SK-N-MC (cell line): Measurements from ENCODE around the gene SFTPA1.
"Not testable (repeated sequence)": the region's sequence is repeated elsewhere in the genome, so short reads cannot be mapped to it uniquely, and the experiment has no call there.

Source experiments
- DNase-seq: peaks from one replicate; pipeline ENCODE4 v3.0.0-alpha.2; 2011; ENCODE audit warnings: low read depth, low spot score
- H3K27ac ChIP-seq: fragments of 200-600 bp; sonication (generic); 2 replicates; pipeline ENCODE4 v1.5.1; 2016; ENCODE audit warnings: mixed run types
- H3K36me3 ChIP-seq: fragments of 200-600 bp; sonication (generic); 2 replicates; pipeline ENCODE4 v1.6.1; 2017; ENCODE audit warnings: antibody characterized with exemption, low read length, mixed read lengths; ENCODE audit not compliant: insufficient read depth
- H3K4me3 ChIP-seq: fragments of 200-600 bp; sonication (generic); 2 replicates; pipeline ENCODE4 v1.5.1; 2016
- H3K9ac ChIP-seq: fragments of 200-600 bp; sonication (generic); 2 replicates; pipeline ENCODE4 v1.8.0; 2017; ENCODE audit warnings: mixed run types, mixed read lengths; ENCODE audit not compliant: insufficient read length
- H3K9me3 ChIP-seq: fragments of 200-600 bp; sonication (generic); 2 replicates; pipeline ENCODE4 v1.6.1; 2017; ENCODE audit warnings: low read depth, mild to moderate bottlenecking, antibody characterized with exemption, low read length, moderate library complexity, mixed read lengths
- EZH2 ChIP-seq: fragments of 200-600 bp; sonication (generic); IDR thresholded peaks from one replicate; pipeline ENCODE4 v1.6.1; 2017; ENCODE audit warnings: antibody characterized with exemption
- FOXP2 ChIP-seq: optimal IDR thresholded peaks from 2 replicates; pipeline ENCODE3; 2011; ENCODE audit warnings: mild to moderate bottlenecking, moderate library complexity; ENCODE audit not compliant: insufficient read depth; ENCODE audit errors: extremely low read length, control extremely low read depth
- POLR2AphosphoS5 ChIP-seq: IDR thresholded peaks from 2 replicates; pipeline ENCODE4 v1.6.1; 2012; ENCODE audit warnings: mild to moderate bottlenecking, low read depth, low read length, borderline replicate concordance

Gene SFTPA1

DNA sequence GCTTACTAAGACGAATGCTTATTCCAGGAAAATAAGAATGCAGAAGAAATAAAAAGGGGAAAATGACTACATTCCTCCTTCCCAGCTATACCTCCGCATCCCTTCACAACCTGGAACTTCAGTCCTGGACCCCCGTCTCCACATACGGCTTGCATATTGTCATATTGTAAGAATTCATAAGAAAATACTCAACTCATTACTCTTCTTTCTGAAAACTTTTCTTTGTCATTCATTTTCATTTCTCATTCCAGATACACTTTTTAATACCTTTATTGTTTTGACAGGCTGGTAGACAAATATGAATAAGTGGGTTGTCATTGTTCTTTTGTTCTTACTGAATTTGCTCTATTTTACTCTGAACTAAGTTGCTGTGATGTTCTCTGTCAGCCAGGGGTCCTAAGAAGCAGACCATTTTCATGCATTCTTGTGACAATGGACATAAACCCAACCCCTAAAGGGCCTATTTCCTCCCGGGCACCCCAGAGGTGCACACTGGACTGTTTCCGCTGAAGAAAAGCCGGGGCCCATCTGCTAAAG is 27.2 kb upstream of the SFTPA1 start:
- TF ChIP-seq POLR2AphosphoS5 (no peak), EZH2 (no peak), FOXP2 (no peak)
- no peak overlapping the region for H3K9ac ChIP-seq
- H3K9me3 ChIP-seq, result no peaks in the 10 kb centered on the region
- H3K36me3 ChIP-seq, result no peaks in the 10 kb centered on the region
- no peak overlapping the region for H3K4me3 ChIP-seq
- no peak overlapping the region for H3K27ac ChIP-seq
- no peak for DNase-seq

DNA sequence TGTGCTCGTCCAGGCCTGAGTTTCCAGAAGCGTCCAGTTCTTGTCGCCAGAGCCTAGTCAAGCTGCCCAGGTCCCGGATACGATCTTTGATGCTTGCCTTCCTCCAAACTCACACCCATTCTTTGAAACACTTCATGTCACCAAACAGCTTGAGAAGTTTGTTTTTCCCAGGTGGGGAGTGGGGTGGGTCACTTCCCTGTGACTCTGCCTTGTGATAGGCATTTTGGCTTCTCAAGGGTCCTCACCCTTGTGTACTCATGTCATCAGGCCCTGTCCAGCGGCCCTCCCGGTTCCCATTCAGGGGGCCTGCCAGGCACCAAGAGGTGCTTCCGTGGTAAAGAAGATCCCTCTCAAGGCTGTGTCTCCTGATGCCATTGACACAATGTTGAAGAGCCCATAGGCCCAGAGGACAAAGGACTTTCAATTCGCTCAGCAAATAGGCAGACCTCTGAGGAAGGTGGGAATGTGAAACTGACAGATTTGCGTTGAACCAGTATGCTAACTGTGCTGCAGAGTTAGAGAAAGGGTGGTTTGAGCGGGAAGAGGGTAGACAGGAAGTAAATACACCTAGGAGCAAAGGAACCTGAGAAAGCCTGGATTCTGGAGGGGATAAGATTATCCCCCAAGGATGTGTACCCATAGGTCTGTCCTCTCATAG is 24.7 kb upstream of the SFTPA1 start:
- no peak overlapping the region for H3K9ac ChIP-seq
- H3K9me3 ChIP-seq, result no peaks in the 10 kb centered on the region
- no peak for TF ChIP-seq EZH2
- no peak for DNase-seq
- no peak overlapping the region for H3K27ac ChIP-seq
- H3K36me3 ChIP-seq, result no peaks in the 10 kb centered on the region
- H3K4me3 ChIP-seq, result no peak overlapping the region

DNA sequence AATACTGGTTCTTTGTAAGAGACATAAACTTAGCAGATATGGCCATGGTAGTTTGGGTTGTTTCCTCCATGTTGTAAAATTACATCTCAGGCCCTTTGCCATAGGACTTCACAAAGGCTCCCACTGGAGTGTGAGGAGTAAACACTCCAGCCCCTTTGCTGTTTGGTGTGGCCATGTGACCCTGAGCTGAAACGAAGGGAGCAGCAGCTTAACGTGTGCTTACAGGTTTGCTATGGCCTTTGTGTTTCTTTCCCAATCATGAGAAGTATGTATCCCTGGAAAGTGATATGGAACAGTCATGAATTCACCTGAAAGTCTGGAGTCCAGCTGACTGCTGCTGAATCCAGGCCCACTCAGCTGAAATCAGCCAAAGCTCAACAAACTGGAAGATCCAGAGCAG is 23.8 kb upstream of the SFTPA1 start:
- H3K9me3 ChIP-seq, result no peaks in the 10 kb centered on the region
- no peak overlapping the region for H3K4me3 ChIP-seq
- no peaks in the 10 kb centered on the region for H3K36me3 ChIP-seq
- TF ChIP-seq POLR2AphosphoS5, result no peak
- no peak for TF ChIP-seq EZH2
- no peak for TF ChIP-seq FOXP2
- no peak for DNase-seq
- no peak overlapping the region for H3K9ac ChIP-seq
- no peak overlapping the region for H3K27ac ChIP-seq

DNA sequence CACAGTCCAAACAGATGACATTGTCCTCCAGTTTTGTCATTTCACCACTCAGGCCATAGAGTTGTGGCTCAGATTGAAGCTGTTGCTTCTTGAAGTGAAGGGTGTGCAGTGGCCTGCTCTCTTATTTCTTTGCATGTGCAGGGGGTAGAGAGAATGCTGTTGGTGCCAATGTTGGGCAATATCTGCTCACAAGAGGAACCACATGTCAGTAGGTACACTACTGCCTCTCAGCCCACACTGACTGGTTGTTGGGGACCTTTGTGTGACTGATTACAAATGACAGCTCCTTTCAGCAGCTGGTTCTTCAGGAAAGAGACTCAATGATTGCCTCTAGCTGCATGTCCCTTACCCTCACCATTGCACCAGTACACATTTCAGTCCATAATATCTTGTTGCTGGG is 21.9 kb upstream of the SFTPA1 start:
- Histone ChIP-seq H3K27ac (no peak overlapping the region), H3K36me3 (no peaks in the 10 kb centered on the region), H3K9ac (no peak overlapping the region), H3K4me3 (no peak overlapping the region), H3K9me3 (no peaks in the 10 kb centered on the region)
- no peak for DNase-seq
- TF ChIP-seq FOXP2 (no peak), POLR2AphosphoS5 (no peak), EZH2 (no peak)

DNA sequence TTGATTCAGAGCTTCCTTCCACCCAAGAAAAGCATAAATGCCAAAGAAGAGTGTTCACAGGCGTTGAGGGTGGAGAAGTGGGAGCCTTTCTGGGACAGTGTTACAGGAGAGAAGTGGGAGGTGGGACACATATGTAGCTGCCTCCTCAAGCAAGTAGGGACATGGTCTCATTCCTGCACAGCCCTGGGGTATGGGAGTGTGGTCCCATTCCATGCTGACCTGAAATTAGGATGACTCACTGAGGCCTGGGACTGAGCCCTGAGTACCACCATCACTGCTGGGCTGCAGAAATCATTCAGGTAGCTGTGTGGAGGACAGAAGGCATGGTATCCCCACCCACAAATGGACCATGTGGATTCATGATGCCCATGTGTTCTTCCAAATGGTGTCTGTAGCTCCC is 17.4 kb upstream of the SFTPA1 start:
- H3K9me3 ChIP-seq, result no peaks in the 10 kb centered on the region
- H3K9ac ChIP-seq, result no peak overlapping the region
- no peaks in the 10 kb centered on the region for H3K36me3 ChIP-seq
- TF ChIP-seq POLR2AphosphoS5 (no peak), EZH2 (no peak), FOXP2 (no peak)
- H3K27ac ChIP-seq, result no peak overlapping the region
- H3K4me3 ChIP-seq, result no peak overlapping the region
- DNase-seq, result no peak

DNA sequence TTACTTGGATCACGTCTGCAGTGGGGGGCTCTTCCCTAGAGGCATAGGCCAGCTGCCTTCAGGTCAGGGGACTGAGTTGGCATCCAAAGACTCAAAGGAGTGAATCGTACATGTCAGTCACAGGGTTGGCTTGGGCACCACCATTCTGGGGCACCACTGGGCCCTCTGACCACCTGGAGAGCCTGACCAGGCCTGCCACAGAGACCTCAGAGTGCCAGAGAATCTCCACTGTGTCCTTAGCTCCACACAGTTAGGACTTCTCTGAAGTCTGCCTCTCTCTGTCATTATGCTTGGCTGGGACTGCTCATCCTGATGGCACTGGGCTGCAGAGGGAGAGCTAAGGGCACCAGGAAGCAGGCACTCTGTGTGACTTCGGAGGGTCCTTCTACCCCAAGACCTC is 16.2 kb upstream of the SFTPA1 start:
- H3K9ac ChIP-seq, H3K9me3 ChIP-seq, DNase-seq, H3K36me3 ChIP-seq, H3K27ac ChIP-seq, H3K4me3 ChIP-seq: not testable (repeated sequence)

DNA sequence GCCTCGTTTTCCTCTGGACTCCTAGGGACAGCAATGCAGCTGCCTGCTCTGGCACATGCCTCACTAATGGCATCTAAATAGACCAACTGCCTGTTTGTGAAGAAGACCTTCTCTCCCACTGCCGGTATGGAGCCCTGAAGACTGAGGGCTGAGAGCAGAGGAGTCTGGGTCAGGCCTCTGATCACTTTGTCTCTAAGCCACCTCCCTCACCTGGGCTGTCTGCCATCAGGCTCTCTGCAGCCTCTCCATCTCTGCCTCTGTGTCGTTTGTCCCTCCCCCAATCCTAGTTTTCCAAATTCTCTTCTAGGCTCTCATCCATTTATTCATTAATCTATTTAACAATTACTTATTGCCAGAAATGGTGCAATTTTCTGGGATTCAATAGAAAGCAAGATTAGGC is 15.2 kb upstream of the SFTPA1 start:
- no peaks in the 10 kb centered on the region for H3K36me3 ChIP-seq
- H3K27ac ChIP-seq, result no peak overlapping the region
- H3K9ac ChIP-seq, result no peak overlapping the region
- TF ChIP-seq EZH2 (no peak), FOXP2 (no peak), POLR2AphosphoS5 (no peak)
- no peaks in the 10 kb centered on the region for H3K9me3 ChIP-seq
- DNase-seq, result no peak
- no peak overlapping the region for H3K4me3 ChIP-seq

DNA sequence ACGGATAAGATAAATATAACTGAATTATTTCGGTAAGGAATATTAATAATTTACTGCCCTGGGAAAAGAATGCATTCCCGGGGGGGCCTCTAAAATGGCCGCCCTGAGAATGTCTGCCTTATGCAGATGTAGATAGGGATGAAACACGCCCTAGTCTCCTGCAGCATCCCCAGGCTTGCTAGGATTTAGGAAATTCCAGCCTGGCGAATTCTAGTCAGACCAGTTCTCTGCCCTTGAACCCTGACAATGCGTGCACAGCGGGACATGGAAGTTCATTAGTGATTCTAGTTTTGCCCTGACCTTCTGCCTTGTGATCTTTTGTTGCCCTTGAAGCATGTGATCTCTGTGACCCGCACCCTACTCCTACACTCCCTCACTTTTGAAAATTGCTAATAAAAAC is 11.1 kb upstream of the SFTPA1 start:
- H3K9me3 ChIP-seq, H3K27ac ChIP-seq, DNase-seq, H3K36me3 ChIP-seq, H3K4me3 ChIP-seq, H3K9ac ChIP-seq: not testable (repeated sequence)

DNA sequence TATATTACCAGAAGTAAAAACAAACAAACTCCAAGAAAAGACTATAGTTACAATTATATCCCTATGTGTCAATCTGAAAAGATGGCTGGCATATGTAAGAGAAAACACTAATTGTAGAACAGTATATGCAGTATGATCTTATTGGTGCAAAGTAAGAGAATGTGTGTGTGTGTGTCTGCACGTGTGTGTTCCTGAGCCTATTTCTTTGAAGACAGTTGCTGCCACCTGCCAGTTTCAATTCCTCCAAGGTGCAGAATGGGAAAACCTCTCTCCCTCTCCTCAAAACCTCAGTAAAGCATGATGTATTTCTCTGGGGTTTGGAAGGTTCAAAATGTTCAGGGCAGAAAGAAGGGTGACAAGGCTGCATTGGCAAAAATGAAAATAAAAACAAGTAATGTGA is 8.8 kb upstream of the SFTPA1 start:
- Histone ChIP-seq H3K27ac (no peak overlapping the region), H3K9me3 (no peaks in the 10 kb centered on the region), H3K36me3 (no peaks in the 10 kb centered on the region), H3K4me3 (no peak overlapping the region), H3K9ac (no peak overlapping the region)
- DNase-seq, result no peak
- no peak for TF ChIP-seq POLR2AphosphoS5
- TF ChIP-seq EZH2, result no peak
- TF ChIP-seq FOXP2, result no peak

DNA sequence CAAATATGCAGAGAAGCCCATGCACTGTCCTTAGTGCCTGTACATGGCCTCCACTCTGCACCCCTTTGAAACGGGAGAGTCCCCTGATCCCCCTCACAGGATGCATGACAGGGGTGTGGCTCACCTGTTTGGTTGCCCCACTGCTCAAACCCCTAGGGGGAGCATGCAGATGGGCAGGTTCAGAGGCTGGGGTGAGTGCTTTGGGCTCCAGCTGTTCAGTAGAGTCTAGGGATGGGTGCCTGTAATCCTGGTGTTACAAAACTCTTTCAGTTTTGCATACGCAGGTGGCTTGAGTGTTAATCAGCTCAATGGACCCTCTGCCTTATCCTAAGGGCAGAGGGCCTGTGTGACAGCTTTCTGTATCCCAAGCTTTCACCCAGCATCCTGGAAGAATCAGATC is 7.8 kb upstream of the SFTPA1 start:
- DNase-seq, result no peak
- TF ChIP-seq FOXP2, result no peak
- no peak for TF ChIP-seq EZH2
- no peak for TF ChIP-seq POLR2AphosphoS5
- Histone ChIP-seq H3K36me3 (no peaks in the 10 kb centered on the region), H3K27ac (no peak overlapping the region), H3K9ac (no peak overlapping the region), H3K9me3 (no peaks in the 10 kb centered on the region), H3K4me3 (no peak overlapping the region)
